GM19468 (cell line): ENCODE results near the gene DISP3.

Experiments
- ATAC-seq: cut with Tn5 transposase; IDR thresholded peaks from one replicate; pipeline ENCODE4 v1.9.1; 2021; ENCODE audit warnings: mild to moderate bottlenecking, moderate library complexity, moderate number of reproducible peaks; ENCODE audit not compliant: unreplicated experiment; ENCODE audit errors: extremely low read depth

Gene DISP3

GRCh38 chr1:11485191-11485590 lies 6.2 kb downstream of the DISP3 start:
- no peak for ATAC-seq

GRCh38 chr1:11486231-11487009 lies 7.5 kb downstream of the DISP3 start:
- ATAC-seq = no peak

GRCh38 chr1:11487196-11487751 lies 8.3 kb downstream of the DISP3 start:
- ATAC-seq = no peak

- no peak for ATAC-seq
Observed at GRCh38 chr1:11488201-11488770, 9.3 kb downstream of the DISP3 start.

GRCh38 chr1:11488966-11489625 lies 10.1 kb downstream of the DISP3 start:
- ATAC-seq = no peak

- no peak for ATAC-seq
Observed at GRCh38 chr1:11492235-11492634, 13.3 kb downstream of the DISP3 start.

- ATAC-seq = no peak
Observed at GRCh38 chr1:11493972-11494655, 15.2 kb downstream of the DISP3 start.

GRCh38 chr1:11494771-11495170 lies 15.8 kb downstream of the DISP3 start:
- ATAC-seq = no peak

- ATAC-seq = no peak
Observed at GRCh38 chr1:11495579-11495978, 16.6 kb downstream of the DISP3 start.

- no peak for ATAC-seq
Observed at GRCh38 chr1:11496551-11497080, 17.7 kb downstream of the DISP3 start.

- no peak for ATAC-seq
Observed at GRCh38 chr1:11498956-11499594, 20.1 kb downstream of the DISP3 start.

GRCh38 chr1:11499601-11500331 lies 20.8 kb downstream of the DISP3 start:
- no peak for ATAC-seq

- no peak for ATAC-seq
Observed at GRCh38 chr1:11500881-11501280, 21.9 kb downstream of the DISP3 start.

- no peak for ATAC-seq
Observed at GRCh38 chr1:11501491-11501897, 22.5 kb downstream of the DISP3 start.

GRCh38 chr1:11501906-11502485 lies 23.0 kb downstream of the DISP3 start:
- no peak for ATAC-seq

- ATAC-seq = no peak
Observed at GRCh38 chr1:11502516-11502915, 23.6 kb downstream of the DISP3 start.

GRCh38 chr1:11504599-11504998 lies 25.6 kb downstream of the DISP3 start:
- ATAC-seq = no peak

GRCh38 chr1:11505591-11506538 lies 26.9 kb downstream of the DISP3 start:
- ATAC-seq = no peak
